HEK293 (cell line): ENCODE measurements around the gene RNF11.

ENCODE experiments used
- CTCF ChIA-PET: fragments of 350-600 bp; formaldehyde crosslinking; extraction: SDS; loops from one replicate; lab custom pipeline; 2021; ENCODE audit warnings: antibody characterized with exemption; lab: Yijun Ruan, JAX
- POLR2A ChIA-PET: fragments of 300-600 bp; formaldehyde crosslinking; extraction: SDS; loops from one replicate; lab custom pipeline; 2020; ENCODE audit warnings: antibody characterized with exemption, inconsistent platforms; lab: Yijun Ruan, JAX
- H3K27ac ChIP-seq: fragments of 200-500 bp; sonication (Bioruptor generic); 2 replicates; pipeline ENCODE4 v1.5.1; 2014; ENCODE audit warnings: low read depth, low read length, control low read depth, inconsistent platforms; ENCODE audit errors: extremely low read depth
- H3K36me3 ChIP-seq, 2 experiments: fragments of 200-500 bp in 1 of 2; sonication (Bioruptor generic) in 1 of 2; 1 replicate in 1 of 2; 2 replicates in 1 of 2; pipeline ENCODE4 v1.5.1; 2014 to 2017; ENCODE audit warnings: inconsistent platforms in 2 of 2, low read length in 2 of 2; ENCODE audit not compliant: control insufficient read depth in 2 of 2, insufficient read depth in 1 of 2
- H3K4me1 ChIP-seq: fragments of 200-500 bp; sonication (Bioruptor generic); 2 replicates; pipeline ENCODE4 v1.5.1; 2014; ENCODE audit warnings: mild to moderate bottlenecking, low read length, inconsistent platforms; ENCODE audit not compliant: control insufficient read depth, insufficient read depth
- H3K4me3 ChIP-seq: 2 replicates; pipeline ENCODE4 v1.5.1; 2011; ENCODE audit warnings: low read depth, mild to moderate bottlenecking, control low read depth, low read length, moderate library complexity
- H3K9me3 ChIP-seq: fragments of 200-500 bp; sonication (Bioruptor generic); 2 replicates; pipeline ENCODE4 v1.5.1; 2014; ENCODE audit warnings: low read depth, low read length, inconsistent platforms; ENCODE audit not compliant: control insufficient read depth, insufficient read depth
- EGR2 ChIP-seq: fragments of 450-650 bp; formaldehyde crosslinking; IDR thresholded peaks from 2 replicates; pipeline ENCODE4 v1.5.1; 2016; ENCODE audit warnings: low read depth, missing biosample characterization, missing genetic modification characterization
- KLF1 ChIP-seq: fragments of 450-650 bp; formaldehyde crosslinking; IDR thresholded peaks from 2 replicates; pipeline ENCODE4 v1.5.1; 2016; ENCODE audit warnings: missing biosample characterization, missing genetic modification characterization
- KLF8 ChIP-seq: fragments of 450-650 bp; formaldehyde crosslinking; IDR thresholded peaks from 2 replicates; pipeline ENCODE4 v1.5.1; 2016; ENCODE audit warnings: missing biosample characterization, missing genetic modification characterization
- SP7 ChIP-seq: fragments of 450-650 bp; formaldehyde crosslinking; IDR thresholded peaks from 2 replicates; pipeline ENCODE4 v1.5.1; 2016; ENCODE audit warnings: missing biosample characterization, missing genetic modification characterization
- ZFHX2 ChIP-seq: fragments of 450-650 bp; formaldehyde crosslinking; conservative IDR thresholded peaks from 2 replicates; pipeline ENCODE4 v1.5.1; 2016; ENCODE audit warnings: missing biosample characterization, missing genetic modification characterization
- ZNF121 ChIP-seq: fragments of 450-650 bp; formaldehyde crosslinking; IDR thresholded peaks from 2 replicates; pipeline ENCODE4 v1.5.1; 2016; ENCODE audit warnings: missing biosample characterization, missing genetic modification characterization
- ZNF132 ChIP-seq: fragments of 450-650 bp; formaldehyde crosslinking; IDR thresholded peaks from 2 replicates; pipeline ENCODE4 v1.5.1; 2017; ENCODE audit warnings: missing biosample characterization, missing genetic modification characterization, borderline replicate concordance
- ZNF223 ChIP-seq: fragments of 450-650 bp; formaldehyde crosslinking; IDR thresholded peaks from 2 replicates; pipeline ENCODE4 v1.5.1; 2016; ENCODE audit warnings: missing biosample characterization, missing genetic modification characterization
- ZNF280C ChIP-seq: fragments of 450-650 bp; formaldehyde crosslinking; IDR thresholded peaks from 2 replicates; pipeline ENCODE4 v1.5.1; 2016; ENCODE audit warnings: missing biosample characterization, missing genetic modification characterization
- ZNF341 ChIP-seq: fragments of 450-650 bp; formaldehyde crosslinking; IDR thresholded peaks from 2 replicates; pipeline ENCODE4; 2016; ENCODE audit warnings: low read depth, missing biosample characterization, missing genetic modification characterization
- ZNF529 ChIP-seq: fragments of 450-650 bp; formaldehyde crosslinking; IDR thresholded peaks from 2 replicates; pipeline ENCODE4 v1.5.1; 2017; ENCODE audit warnings: missing genetic modification characterization, missing biosample characterization; ENCODE audit not compliant: insufficient replicate concordance
- ZNF571 ChIP-seq: fragments of 450-650 bp; formaldehyde crosslinking; IDR thresholded peaks from 2 replicates; pipeline ENCODE4 v1.5.0; 2017; ENCODE audit warnings: missing biosample characterization, missing genetic modification characterization
- ZNF658 ChIP-seq: fragments of 450-650 bp; formaldehyde crosslinking; IDR thresholded peaks from 2 replicates; pipeline ENCODE4; 2016; ENCODE audit warnings: missing biosample characterization, missing genetic modification characterization
- ZNF670 ChIP-seq: fragments of 450-650 bp; formaldehyde crosslinking; IDR thresholded peaks from 2 replicates; pipeline ENCODE4 v1.5.1; 2016; ENCODE audit warnings: missing biosample characterization, missing genetic modification characterization, low read depth
- ZNF707 ChIP-seq: fragments of 450-650 bp; formaldehyde crosslinking; IDR thresholded peaks from 2 replicates; pipeline ENCODE4 v1.5.1; 2016; ENCODE audit warnings: missing biosample characterization, missing genetic modification characterization
- ZNF777 ChIP-seq: fragments of 450-650 bp; formaldehyde crosslinking; IDR thresholded peaks from 2 replicates; pipeline ENCODE4 v1.5.1; 2017; ENCODE audit warnings: missing biosample characterization, missing genetic modification characterization, borderline replicate concordance
- TF ChIP-seq, protein P1 (sequence below): fragments of 450-650 bp; formaldehyde crosslinking; IDR thresholded peaks from 2 replicates; pipeline ENCODE4 v1.5.1; 2016; ENCODE audit warnings: missing biosample characterization, missing genetic modification characterization

RNF11 gene

GRCh38 chr1:51293898-51294515 lies 57.9 kb downstream of the RNF11 start:
- no peak overlapping the region for H3K4me3 ChIP-seq
- ChIA-PET POLR2A (no interaction called here), CTCF (interaction anchor here (1.5 kb wide), 1 partner anchor 102 kb away, joined by 4 read pairs; no protein-coding TSS in a partner anchor)
- TF ChIP-seq ZNF529 (tag by site-specific recombination) (no peak), ZNF280C (tag by site-specific recombination) (no peak), ZNF658 (tag by site-specific recombination) (no peak)
- H3K27ac ChIP-seq: no peak overlapping the region
- peaks cover 0 to 19% of the 10 kb centered on the region in 2 experiments; a peak in 2 of 3 replicates for H3K36me3 ChIP-seq
- H3K4me1 ChIP-seq: no peaks in the 10 kb centered on the region
- H3K9me3 ChIP-seq: no peaks in the 10 kb centered on the region

DNA sequence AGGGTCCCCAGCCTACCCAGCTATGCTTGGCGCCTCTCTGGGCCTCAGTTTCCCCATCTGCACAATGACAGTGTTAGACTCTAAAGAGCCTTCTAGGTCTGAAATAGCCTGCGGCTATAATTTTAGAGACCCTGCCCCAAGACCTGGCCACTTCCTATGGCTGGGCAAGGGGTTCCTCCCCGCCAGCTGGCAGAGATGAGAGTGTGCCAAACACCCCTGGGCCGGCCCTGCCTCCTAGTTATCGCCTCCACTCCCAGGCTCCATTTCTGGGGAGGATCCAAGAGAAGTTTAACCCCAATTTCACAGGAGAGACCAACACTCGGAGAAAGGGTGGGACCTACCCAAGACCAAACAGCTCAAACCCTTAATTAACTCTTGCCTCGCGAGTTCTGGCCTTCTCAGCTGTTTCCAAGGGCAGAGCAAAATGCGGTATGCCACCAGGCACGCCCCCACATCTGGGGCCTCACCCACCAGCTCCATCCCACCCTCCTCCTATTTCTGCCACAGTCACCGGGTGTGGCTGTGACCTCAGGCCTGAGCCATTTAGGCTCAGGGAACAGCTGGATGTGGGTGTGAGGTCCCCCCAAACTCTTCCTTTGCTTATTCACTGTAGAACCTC lies 58.6 kb downstream of the RNF11 start:
- Histone ChIP-seq H3K9me3 (no peaks in the 10 kb centered on the region), H3K4me3 (no peak overlapping the region)
- POLR2A ChIA-PET: no interaction called here
- TF ChIP-seq SP7 (tag by site-specific recombination) (peak; percentile 78), KLF1 (tag by site-specific recombination) (peak; percentile 86), ZFHX2 (tag by site-specific recombination) (peak; percentile 71), ZNF777 (tag by site-specific recombination) (no peak), EGR2 (tag by site-specific recombination) (peak; percentile 22; the same call in 1 of the 2 replicates)
- TF ChIP-seq, all 188 proteins: peak for 4
- Histone ChIP-seq H3K36me3 (peaks cover 0 to 12% of the 10 kb centered on the region in 2 experiments; a peak in 2 of 3 replicates), H3K4me1 (no peaks in the 10 kb centered on the region), H3K27ac (no peak overlapping the region)
- CTCF ChIA-PET: interaction anchor here (0.7 to 2.7 kb wide), 6 partner anchors 19 to 241 kb away, joined by 3 to 13 read pairs (median 4); no protein-coding TSS in a partner anchor

- H3K4me3 ChIP-seq: no peak overlapping the region
- no peaks in the 10 kb centered on the region for H3K4me1 ChIP-seq
- TF ChIP-seq ZNF529 (tag by site-specific recombination) (no peak), ZNF223 (no peak), ZNF670 (tag by site-specific recombination) (no peak), ZNF132 (tag by site-specific recombination) (no peak), ZNF571 (tag by site-specific recombination) (no peak), KLF8 (no peak), ZNF341 (tag by site-specific recombination) (no peak), ZNF707 (tag by site-specific recombination) (no peak), ZNF121 (tag by site-specific recombination) (no peak)
- TF ChIP-seq, protein P1, sequence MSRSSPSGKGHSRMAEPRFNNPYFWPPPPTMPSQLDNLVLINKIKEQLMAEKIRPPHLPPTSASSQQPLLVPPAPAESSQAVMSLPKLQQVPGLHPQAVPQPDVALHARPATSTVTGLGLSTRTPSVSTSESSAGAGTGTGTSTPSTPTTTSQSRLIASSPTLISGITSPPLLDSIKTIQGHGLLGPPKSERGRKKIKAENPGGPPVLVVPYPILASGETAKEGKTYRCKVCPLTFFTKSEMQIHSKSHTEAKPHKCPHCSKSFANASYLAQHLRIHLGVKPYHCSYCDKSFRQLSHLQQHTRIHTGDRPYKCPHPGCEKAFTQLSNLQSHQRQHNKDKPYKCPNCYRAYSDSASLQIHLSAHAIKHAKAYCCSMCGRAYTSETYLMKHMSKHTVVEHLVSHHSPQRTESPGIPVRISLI (tag by site-specific recombination): no peak
- no peaks in the 10 kb centered on the region for H3K9me3 ChIP-seq
- POLR2A ChIA-PET: interaction anchor here (1.2 kb wide), 1 partner anchor 11 kb away, joined by 4 read pairs; no protein-coding TSS in a partner anchor
- H3K36me3 ChIP-seq: peaks cover 0 to 11% of the 10 kb centered on the region in 2 experiments; a peak in 2 of 3 replicates
- H3K27ac ChIP-seq: no peak overlapping the region
- CTCF ChIA-PET: interaction anchor here (0.6 to 2.7 kb wide), 24 partner anchors 7 to 715 kb away, joined by 3 to 39 read pairs (median 5); partner anchors contain the start of genes CDKN2C and RNF11
Measured at GRCh38 chr1:51295926-51296325, 59.9 kb downstream of the RNF11 start.
